Parathyroid adenoma (tissue), 2 donors: ENCODE results near the gene LGALS8.

Source experiments
- H2AFZ ChIP-seq: fragments of 300-600 bp; sonication (generic); one replicate; pipeline ENCODE4 v1.7.0; 2017; ENCODE audit warnings: antibody characterized with exemption, mild to moderate bottlenecking
- H3K27ac ChIP-seq: fragments of 300-600 bp; sonication (generic); one replicate; pipeline ENCODE4 v1.7.0; 2017
- H3K27me3 ChIP-seq: fragments of 300-600 bp; sonication (generic); one replicate; pipeline ENCODE4 v1.7.0; 2017; ENCODE audit warnings: low read length; ENCODE audit not compliant: control insufficient read depth, insufficient read depth
- H3K36me3 ChIP-seq: fragments of 300-600 bp; sonication (generic); one replicate; pipeline ENCODE4 v1.7.0; 2017; ENCODE audit warnings: low read length; ENCODE audit not compliant: control insufficient read depth, insufficient read depth
- H3K4me1 ChIP-seq: fragments of 300-600 bp; sonication (generic); one replicate; pipeline ENCODE4 v1.7.0; 2017; ENCODE audit warnings: control low read depth
- H3K4me2 ChIP-seq: fragments of 300-600 bp; sonication (generic); one replicate; pipeline ENCODE4 v1.7.0; 2017; ENCODE audit warnings: low read length
- H3K4me3 ChIP-seq: fragments of 300-600 bp; sonication (generic); one replicate; pipeline ENCODE4 v1.7.0; 2017; ENCODE audit warnings: low read depth, low read length
- H3K79me2 ChIP-seq: fragments of 300-600 bp; sonication (generic); one replicate; pipeline ENCODE4 v1.7.0; 2017; ENCODE audit warnings: control low read depth
- H3K9ac ChIP-seq: fragments of 300-600 bp; sonication (generic); one replicate; pipeline ENCODE4 v1.7.0; 2017; ENCODE audit warnings: mild to moderate bottlenecking
- H3K9me3 ChIP-seq: fragments of 300-600 bp; sonication (generic); one replicate; pipeline ENCODE4 v1.7.0; 2017; ENCODE audit warnings: low read length; ENCODE audit not compliant: control insufficient read depth
- TF ChIP-seq, protein P1 (sequence below): fragments of 300-600 bp; sonication (generic); IDR thresholded peaks from one replicate; pipeline ENCODE4 v1.7.0; 2017; ENCODE audit warnings: antibody characterized with exemption, mild to moderate bottlenecking
- donor health status: primary hyperparathyroidism.

Gene LGALS8

DNA sequence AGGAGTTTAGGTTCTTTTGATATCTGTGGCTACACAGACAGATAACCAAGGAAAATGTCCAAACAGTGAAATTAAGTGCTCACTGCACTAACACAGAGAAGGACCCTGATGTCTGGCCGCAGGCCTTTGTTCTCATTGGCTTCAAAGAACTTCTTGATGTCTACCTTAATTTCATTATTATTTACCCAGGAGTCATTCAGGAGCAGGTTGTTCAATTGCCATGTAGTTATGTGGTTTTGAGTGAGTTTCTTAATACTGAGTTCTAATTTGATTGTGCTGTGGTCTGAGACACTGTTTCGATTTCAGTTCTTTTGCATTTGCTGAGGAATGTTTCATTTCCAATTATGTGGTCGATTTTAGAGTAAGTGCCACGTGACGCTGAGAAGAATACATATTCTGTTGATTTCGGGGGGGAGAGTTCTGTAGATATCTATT lies 15.2 kb upstream of the LGALS8 start:
- no peak overlapping the region for H3K4me2 ChIP-seq
- H3K27ac ChIP-seq, result no peak overlapping the region
- no peaks in the 10 kb centered on the region for H3K4me1 ChIP-seq
- no peak overlapping the region for H3K4me3 ChIP-seq
- no peaks in the 10 kb centered on the region for H3K27me3 ChIP-seq
- TF ChIP-seq, protein P1, sequence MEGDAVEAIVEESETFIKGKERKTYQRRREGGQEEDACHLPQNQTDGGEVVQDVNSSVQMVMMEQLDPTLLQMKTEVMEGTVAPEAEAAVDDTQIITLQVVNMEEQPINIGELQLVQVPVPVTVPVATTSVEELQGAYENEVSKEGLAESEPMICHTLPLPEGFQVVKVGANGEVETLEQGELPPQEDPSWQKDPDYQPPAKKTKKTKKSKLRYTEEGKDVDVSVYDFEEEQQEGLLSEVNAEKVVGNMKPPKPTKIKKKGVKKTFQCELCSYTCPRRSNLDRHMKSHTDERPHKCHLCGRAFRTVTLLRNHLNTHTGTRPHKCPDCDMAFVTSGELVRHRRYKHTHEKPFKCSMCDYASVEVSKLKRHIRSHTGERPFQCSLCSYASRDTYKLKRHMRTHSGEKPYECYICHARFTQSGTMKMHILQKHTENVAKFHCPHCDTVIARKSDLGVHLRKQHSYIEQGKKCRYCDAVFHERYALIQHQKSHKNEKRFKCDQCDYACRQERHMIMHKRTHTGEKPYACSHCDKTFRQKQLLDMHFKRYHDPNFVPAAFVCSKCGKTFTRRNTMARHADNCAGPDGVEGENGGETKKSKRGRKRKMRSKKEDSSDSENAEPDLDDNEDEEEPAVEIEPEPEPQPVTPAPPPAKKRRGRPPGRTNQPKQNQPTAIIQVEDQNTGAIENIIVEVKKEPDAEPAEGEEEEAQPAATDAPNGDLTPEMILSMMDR, result no peak
- H3K9ac ChIP-seq, result no peak overlapping the region
- H3K36me3 ChIP-seq, result no peaks in the 10 kb centered on the region
- no peaks in the 10 kb centered on the region for H3K79me2 ChIP-seq
- no peaks in the 10 kb centered on the region for H3K9me3 ChIP-seq
- H2AFZ ChIP-seq, result no peak overlapping the region

DNA sequence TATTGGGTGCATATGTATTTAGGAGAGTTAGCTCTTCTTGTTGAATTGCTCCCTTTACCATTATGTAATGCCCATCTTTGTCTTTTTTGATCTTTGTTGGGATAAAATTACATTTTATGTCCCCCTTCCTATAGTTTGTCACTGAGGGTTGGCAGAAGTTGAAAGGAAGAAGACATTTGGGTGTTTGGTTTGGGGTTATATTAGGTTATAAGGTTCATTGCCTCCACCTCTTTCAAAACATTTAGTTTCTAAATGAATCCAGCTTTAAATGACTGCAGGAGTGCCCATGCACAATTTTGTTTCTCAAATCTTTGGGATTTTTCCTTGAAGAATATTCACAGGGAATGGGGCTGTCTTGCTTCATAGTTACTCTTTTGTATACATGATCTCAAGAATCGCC lies 14.6 kb upstream of the LGALS8 start:
- no peaks in the 10 kb centered on the region for H3K9me3 ChIP-seq
- H3K27ac ChIP-seq, result no peak overlapping the region
- H3K9ac ChIP-seq, result no peak overlapping the region
- H3K4me3 ChIP-seq, result no peak overlapping the region
- no peak overlapping the region for H2AFZ ChIP-seq
- H3K4me1 ChIP-seq, result no peaks in the 10 kb centered on the region
- TF ChIP-seq, protein P1, result no peak
- no peaks in the 10 kb centered on the region for H3K36me3 ChIP-seq
- H3K27me3 ChIP-seq, result no peaks in the 10 kb centered on the region
- H3K4me2 ChIP-seq, result no peak overlapping the region
- H3K79me2 ChIP-seq, result no peaks in the 10 kb centered on the region

DNA sequence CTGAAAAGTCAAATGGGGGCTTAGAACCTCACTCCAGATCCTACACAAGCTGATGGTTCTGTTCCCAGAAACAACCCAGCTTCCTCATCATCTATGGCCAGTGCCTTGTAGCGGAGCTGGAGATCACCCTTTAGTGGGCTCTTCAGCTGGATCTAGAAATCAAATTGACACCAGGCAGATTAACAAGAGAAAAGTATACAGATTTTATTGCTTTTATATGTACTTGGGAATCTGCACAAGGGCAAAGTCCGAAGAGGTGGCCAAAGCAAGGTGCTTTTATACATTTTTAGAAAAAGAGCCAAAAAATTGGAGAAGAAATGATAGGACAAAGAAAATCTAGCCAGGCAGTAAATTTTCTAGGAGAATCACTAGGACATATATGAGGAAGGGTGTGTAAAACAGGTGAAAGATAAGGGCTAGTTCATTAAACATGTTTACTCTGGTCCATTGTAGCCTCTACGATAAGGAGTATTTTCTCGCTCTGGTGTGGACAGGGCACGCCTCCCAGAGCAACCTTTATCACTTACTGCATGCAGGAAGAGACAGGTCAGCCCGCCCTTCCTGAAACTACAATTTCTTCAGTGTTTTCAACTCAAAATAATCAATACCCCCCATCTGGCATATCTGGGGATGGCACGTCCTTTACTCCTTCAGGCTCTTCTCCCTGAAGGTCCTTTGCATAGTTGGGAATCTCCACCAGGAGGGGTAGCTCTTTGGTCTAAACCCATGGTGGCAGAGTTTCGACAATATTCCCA lies 14.0 kb upstream of the LGALS8 start:
- no peak overlapping the region for H3K27ac ChIP-seq
- no peaks in the 10 kb centered on the region for H3K27me3 ChIP-seq
- H2AFZ ChIP-seq, result no peak overlapping the region

DNA sequence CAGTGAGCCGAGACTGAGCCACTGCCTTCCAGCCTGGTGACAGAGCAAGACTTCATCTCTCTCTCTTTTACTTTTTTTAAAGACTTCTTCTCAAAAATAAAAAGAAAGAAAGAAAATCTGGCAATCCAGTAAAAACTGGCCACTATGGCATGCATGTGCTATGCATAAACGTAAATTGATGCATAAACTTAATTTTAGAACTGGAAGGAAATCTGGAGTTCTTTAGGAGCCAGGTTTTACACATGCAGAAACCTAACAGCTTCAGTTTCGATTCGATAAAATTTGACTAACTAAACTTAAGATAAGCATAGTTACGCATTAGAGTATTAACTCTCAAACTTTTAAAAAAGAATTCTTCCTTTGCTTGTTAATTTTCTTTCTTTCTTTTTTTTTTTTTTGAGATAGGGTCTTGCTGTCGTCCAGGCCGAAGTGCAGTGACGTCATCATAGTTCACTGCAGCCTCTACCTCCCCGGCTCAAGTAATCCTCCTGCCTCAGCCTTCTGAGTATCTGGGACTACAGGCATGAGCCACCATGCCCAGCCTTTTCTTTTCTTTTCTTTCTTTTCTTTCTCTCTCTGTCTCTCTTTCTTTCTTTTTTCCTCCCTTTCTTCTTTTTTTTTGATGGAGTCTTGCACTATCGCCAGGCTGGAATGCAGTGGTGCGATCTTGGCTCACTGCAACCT lies 11.9 kb upstream of the LGALS8 start:
- Histone ChIP-seq H3K27ac (no peak overlapping the region), H3K4me3 (no peak overlapping the region), H2AFZ (no peak overlapping the region), H3K9ac (no peak overlapping the region), H3K9me3 (no peaks in the 10 kb centered on the region), H3K4me1 (peaks cover 10% of the 10 kb centered on the region), H3K79me2 (no peaks in the 10 kb centered on the region), H3K27me3 (no peaks in the 10 kb centered on the region), H3K36me3 (no peaks in the 10 kb centered on the region), H3K4me2 (no peak overlapping the region)
- TF ChIP-seq, protein P1, result no peak

More for the DNA sequence above, 14.0 kb upstream of the LGALS8 start:
- Histone ChIP-seq H3K4me2 (no peak overlapping the region), H3K9ac (no peak overlapping the region), H3K36me3 (no peaks in the 10 kb centered on the region), H3K4me3 (no peak overlapping the region), H3K9me3 (no peaks in the 10 kb centered on the region), H3K4me1 (no peaks in the 10 kb centered on the region), H3K79me2 (no peaks in the 10 kb centered on the region)
- TF ChIP-seq, protein P1, result no peak
